IPS-11a (cell line): ENCODE measurements around the gene NDOR1.

Experiments used
- H3K4me3 ChIP-seq: one replicate; pipeline ENCODE4 v1.5.1; 2013; ENCODE audit warnings: low read depth, low read length, control low read depth

NDOR1 gene

GRCh38 chr9:137167277-137167746 lies 38.2 kb upstream of the NDOR1 start:
- H3K4me3 ChIP-seq = no peak overlapping the region

- no peak overlapping the region for H3K4me3 ChIP-seq
Observed at GRCh38 chr9:137167747-137168572, 37.5 kb upstream of the NDOR1 start.

GRCh38 chr9:137168573-137168903 lies 37.0 kb upstream of the NDOR1 start:
- peak overlapping the region; percentile 39 for H3K4me3 ChIP-seq

GRCh38 chr9:137168904-137169856 lies 36.3 kb upstream of the NDOR1 start:
- peak overlapping the region; percentile 39 for H3K4me3 ChIP-seq

GRCh38 chr9:137169896-137170358 lies 35.6 kb upstream of the NDOR1 start, which contains the start of gene LRRC26:
Gene LRRC26 (minus strand): TSS chr9:137170051. CDS start chr9:137169943, 108 bp downstream.
- peak within 1 kb of the TSS; percentile 39 for H3K4me3 ChIP-seq

- no peak overlapping the region for H3K4me3 ChIP-seq
Observed at GRCh38 chr9:137170486-137171148, 34.9 kb upstream of the NDOR1 start.

GRCh38 chr9:137171149-137171900 lies 34.2 kb upstream of the NDOR1 start:
- H3K4me3 ChIP-seq = no peak overlapping the region

GRCh38 chr9:137172901-137173795 lies 32.4 kb upstream of the NDOR1 start:
- H3K4me3 ChIP-seq = no peak overlapping the region

- H3K4me3 ChIP-seq = no peak overlapping the region
Observed at GRCh38 chr9:137173796-137174664, 31.5 kb upstream of the NDOR1 start.

GRCh38 chr9:137174722-137175293 lies 30.7 kb upstream of the NDOR1 start:
- no peak overlapping the region for H3K4me3 ChIP-seq

- no peak overlapping the region for H3K4me3 ChIP-seq
Observed at GRCh38 chr9:137175345-137175961, 30.0 kb upstream of the NDOR1 start.

GRCh38 chr9:137176302-137177182 lies 29.0 kb upstream of the NDOR1 start:
- no peak overlapping the region for H3K4me3 ChIP-seq

GRCh38 chr9:137178201-137178938 lies 27.1 kb upstream of the NDOR1 start:
- no peak overlapping the region for H3K4me3 ChIP-seq

GRCh38 chr9:137178939-137179630 lies 26.4 kb upstream of the NDOR1 start:
- no peak overlapping the region for H3K4me3 ChIP-seq

GRCh38 chr9:137179761-137180160 lies 25.7 kb upstream of the NDOR1 start:
- H3K4me3 ChIP-seq = no peak overlapping the region
